ENCODE results near the gene PLEKHO1. TPM values are rescaled to one million over a fixed set of nuclear protein-coding genes. Genes with fewer than 3 reads are reported as not detected.
A peak's percentile ranks its signal among the peaks of the same experiment; 100 is the strongest.
"Not testable (repeated sequence)": the region's sequence is repeated elsewhere in the genome, so short reads cannot be mapped to it uniquely, and the experiment has no call there.

PLEKHO1 gene
- total RNA-seq, 1 donor from 2014 or later, result 113 TPM

DNA sequence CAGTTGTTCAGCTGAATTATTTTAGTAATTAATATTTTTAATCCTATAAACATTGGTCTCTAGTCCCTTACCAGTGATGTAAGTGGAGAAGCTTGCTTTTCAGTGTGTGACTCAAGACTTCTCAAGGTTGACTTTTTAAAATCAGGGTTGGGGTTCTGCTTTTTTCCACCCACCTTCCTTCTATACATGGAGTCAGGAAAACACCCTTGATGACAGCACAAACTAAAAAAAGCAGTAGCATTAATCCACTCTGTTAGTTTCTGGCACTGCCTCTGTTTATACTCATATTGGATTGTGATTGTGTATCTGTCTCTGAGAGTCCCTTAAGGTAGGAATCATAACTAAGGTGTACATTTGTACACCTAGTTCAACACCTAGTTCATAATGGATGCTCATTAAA lies 8.3 kb upstream of the PLEKHO1 start:
- Mint-ChIP-seq H3K9me3 (no peaks in the 10 kb centered on the region), H3K4me1 (peaks cover under 1% of the 10 kb centered on the region), H3K27ac (ENCODE audit: unreplicated experiment) (no peak overlapping the region), H3K36me3 (ENCODE audit: low read depth) (peaks cover 3% of the 10 kb centered on the region), H3K27me3 (ENCODE audit: low read depth) (no peaks in the 10 kb centered on the region), H3K4me3 (no peak overlapping the region)
- no peak for DNase-seq (ENCODE audit: low read depth, low spot score)
- TF ChIP-seq, protein P1, sequence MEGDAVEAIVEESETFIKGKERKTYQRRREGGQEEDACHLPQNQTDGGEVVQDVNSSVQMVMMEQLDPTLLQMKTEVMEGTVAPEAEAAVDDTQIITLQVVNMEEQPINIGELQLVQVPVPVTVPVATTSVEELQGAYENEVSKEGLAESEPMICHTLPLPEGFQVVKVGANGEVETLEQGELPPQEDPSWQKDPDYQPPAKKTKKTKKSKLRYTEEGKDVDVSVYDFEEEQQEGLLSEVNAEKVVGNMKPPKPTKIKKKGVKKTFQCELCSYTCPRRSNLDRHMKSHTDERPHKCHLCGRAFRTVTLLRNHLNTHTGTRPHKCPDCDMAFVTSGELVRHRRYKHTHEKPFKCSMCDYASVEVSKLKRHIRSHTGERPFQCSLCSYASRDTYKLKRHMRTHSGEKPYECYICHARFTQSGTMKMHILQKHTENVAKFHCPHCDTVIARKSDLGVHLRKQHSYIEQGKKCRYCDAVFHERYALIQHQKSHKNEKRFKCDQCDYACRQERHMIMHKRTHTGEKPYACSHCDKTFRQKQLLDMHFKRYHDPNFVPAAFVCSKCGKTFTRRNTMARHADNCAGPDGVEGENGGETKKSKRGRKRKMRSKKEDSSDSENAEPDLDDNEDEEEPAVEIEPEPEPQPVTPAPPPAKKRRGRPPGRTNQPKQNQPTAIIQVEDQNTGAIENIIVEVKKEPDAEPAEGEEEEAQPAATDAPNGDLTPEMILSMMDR (conservative IDR thresholded peaks at IDR 0.05), result no peak

DNA sequence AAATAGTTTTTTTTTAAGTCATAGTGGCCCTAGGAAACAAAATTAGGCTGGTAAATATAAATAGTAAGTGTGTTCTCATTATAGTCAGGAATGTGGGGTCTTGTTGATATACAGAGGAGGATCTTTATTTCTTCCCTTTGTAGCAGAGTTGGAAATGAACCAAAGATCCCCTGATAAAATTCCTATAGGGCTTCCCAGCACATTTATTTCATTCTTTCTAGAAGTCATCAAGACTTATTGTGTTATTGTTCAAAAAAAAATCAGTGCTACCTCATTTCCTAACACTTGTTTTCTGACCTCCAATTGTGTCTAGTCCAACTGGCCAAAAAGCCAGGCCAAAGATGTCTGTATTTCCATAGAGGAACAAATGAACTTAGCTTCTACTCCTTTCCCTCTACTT lies 7.6 kb upstream of the PLEKHO1 start:
- Mint-ChIP-seq H3K27me3 (ENCODE audit: low read depth) (no peaks in the 10 kb centered on the region), H3K27ac (ENCODE audit: unreplicated experiment) (no peak overlapping the region), H3K4me1 (peaks cover 7% of the 10 kb centered on the region)

DNA sequence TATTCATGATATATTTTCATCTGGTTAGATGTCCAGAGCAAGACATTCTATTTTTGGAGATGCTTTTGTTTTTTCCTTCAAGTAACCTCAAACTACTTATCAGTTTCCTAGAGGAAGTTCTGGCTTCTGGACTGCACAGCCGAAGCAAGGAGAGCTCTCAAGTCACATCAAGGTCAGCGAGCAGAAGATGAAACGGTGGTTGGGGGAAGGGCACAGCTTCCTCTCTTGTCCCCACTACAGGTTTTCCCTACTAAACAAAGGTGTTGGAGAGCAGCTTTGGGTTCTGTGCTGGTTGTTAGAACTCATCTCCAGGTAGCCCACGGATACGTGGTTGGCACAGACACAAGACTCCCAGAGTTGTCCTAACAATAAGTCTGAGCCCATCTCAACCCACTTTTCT lies 5.1 kb upstream of the PLEKHO1 start:
- Mint-ChIP-seq H3K36me3 (ENCODE audit: low read depth) (peaks cover 3% of the 10 kb centered on the region), H3K27ac (ENCODE audit: unreplicated experiment) (no peak overlapping the region), H3K4me1 (peaks cover 26% of the 10 kb centered on the region), H3K4me3 (peak overlapping the region; percentile 34), H3K9me3 (no peaks in the 10 kb centered on the region), H3K27me3 (ENCODE audit: low read depth) (no peaks in the 10 kb centered on the region)
- DNase-seq (ENCODE audit: low read depth, low spot score), result no peak
- TF ChIP-seq, protein P1 (conservative IDR thresholded peaks at IDR 0.05), result no peak

More for the DNA sequence above, 7.6 kb upstream of the PLEKHO1 start:
- TF ChIP-seq, protein P1 (conservative IDR thresholded peaks at IDR 0.05), result no peak
- Mint-ChIP-seq H3K4me3 (no peak overlapping the region), H3K9me3 (no peaks in the 10 kb centered on the region), H3K36me3 (ENCODE audit: low read depth) (peaks cover 3% of the 10 kb centered on the region)
- DNase-seq (ENCODE audit: low read depth, low spot score), result no peak

- H3K4me3 Mint-ChIP-seq; H3K9me3 Mint-ChIP-seq; H3K27me3 Mint-ChIP-seq (ENCODE audit: low read depth); DNase-seq (ENCODE audit: low read depth, low spot score); H3K27ac Mint-ChIP-seq (ENCODE audit: unreplicated experiment); H3K36me3 Mint-ChIP-seq (ENCODE audit: low read depth): not testable (repeated sequence)
- H3K4me1 Mint-ChIP-seq, result peaks cover 27% of the 10 kb centered on the region
Observed at GRCh38 chr1:150146016-150146415, 3.7 kb upstream of the PLEKHO1 start.

GRCh38 chr1:150146849-150147542 lies 2.7 kb upstream of the PLEKHO1 start:
- no peak for DNase-seq (ENCODE audit: low read depth, low spot score)
- H3K36me3 Mint-ChIP-seq (ENCODE audit: low read depth), result peaks cover 6% of the 10 kb centered on the region
- H3K27me3 Mint-ChIP-seq (ENCODE audit: low read depth), result no peaks in the 10 kb centered on the region
- peaks cover 37% of the 10 kb centered on the region for H3K4me1 Mint-ChIP-seq
- H3K9me3 Mint-ChIP-seq, result no peaks in the 10 kb centered on the region
- peak overlapping the region; percentile 95 for H3K4me3 Mint-ChIP-seq
- TF ChIP-seq, protein P1 (conservative IDR thresholded peaks at IDR 0.05), result no peak
- H3K27ac Mint-ChIP-seq (ENCODE audit: unreplicated experiment), result no peak overlapping the region

DNA sequence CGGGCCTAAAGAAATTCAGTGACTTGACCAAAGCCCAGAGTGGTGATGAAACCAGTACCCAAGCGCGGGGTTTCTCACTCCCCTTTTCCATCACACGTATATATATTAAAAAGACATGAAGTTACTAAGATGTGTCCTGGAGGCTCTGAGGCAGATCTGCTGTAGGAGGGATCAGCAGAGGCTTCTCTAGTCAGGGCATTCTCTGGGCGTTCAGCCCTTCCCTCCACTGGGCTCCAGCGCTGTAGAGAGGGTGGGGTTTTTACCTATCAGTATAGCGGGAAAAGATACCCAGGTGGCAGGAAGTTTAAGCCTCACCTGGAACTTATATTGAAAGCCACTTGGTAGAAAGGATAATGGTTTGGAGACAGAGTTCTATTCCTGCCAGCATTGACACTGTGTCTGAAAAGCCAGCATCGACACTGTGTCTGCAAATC lies 862 bp upstream of the PLEKHO1 start:
- Mint-ChIP-seq H3K27ac (ENCODE audit: unreplicated experiment) (peak overlapping the region; percentile 97), H3K4me3 (peak overlapping the region; percentile 95), H3K4me1 (peaks cover 51% of the 10 kb centered on the region), H3K36me3 (ENCODE audit: low read depth) (peaks cover 11% of the 10 kb centered on the region), H3K9me3 (no peaks in the 10 kb centered on the region), H3K27me3 (ENCODE audit: low read depth) (no peaks in the 10 kb centered on the region)
- TF ChIP-seq, protein P1 (conservative IDR thresholded peaks at IDR 0.05), result no peak
- no peak for DNase-seq (ENCODE audit: low read depth, low spot score)

All from neural crest cell (in vitro differentiated cells).